ENCODE results near the gene KBTBD3. TPM values are rescaled to one million over a fixed set of nuclear protein-coding genes. Genes with fewer than 3 reads are reported as not detected.

KBTBD3 gene
- total and polyA plus RNA-seq, 4 donors, result 1.0 to 12.4 (median 2.4) TPM

DNA sequence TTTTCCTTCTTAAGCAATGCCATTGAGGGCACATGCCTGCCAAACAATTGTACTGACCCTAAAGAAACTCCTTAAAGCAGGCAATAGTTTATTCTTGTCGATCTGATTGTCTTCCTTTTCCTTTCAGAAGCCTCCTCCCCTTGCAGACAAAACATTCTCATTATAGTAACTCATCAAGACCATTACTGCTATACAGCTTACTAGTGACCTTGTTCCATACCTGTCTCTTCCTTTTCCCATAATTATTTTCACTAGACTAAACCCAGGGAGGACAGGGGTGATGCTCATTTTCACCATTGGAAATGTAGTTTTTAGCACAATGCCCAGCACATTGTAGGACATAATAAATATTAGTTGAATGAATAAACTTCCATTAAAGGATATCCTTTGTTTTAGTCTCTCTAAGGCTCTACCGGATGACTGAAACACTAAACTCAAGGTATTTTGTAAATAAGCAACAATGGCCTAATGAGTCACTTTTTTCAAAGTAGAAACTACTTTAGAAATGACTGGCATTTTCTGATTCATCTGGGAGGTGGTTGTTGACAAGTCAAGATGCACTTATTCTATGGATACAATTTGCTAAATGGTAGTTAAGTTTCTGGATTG is 45.8 kb downstream of the KBTBD3 start:
- Histone ChIP-seq H3K4me1 (ENCODE audit: control insufficient read depth in 4 of 4, insufficient read depth in 4 of 4, low read length in 3 of 4) (no peaks in the 10 kb centered on the region), H3K9ac (ENCODE audit: low read depth in 1 of 2, low read length in 2 of 2) (no peak overlapping the region), H3K9me3 (ENCODE audit: control insufficient read depth in 4 of 4, low read length in 3 of 4) (no peaks in the 10 kb centered on the region), H3K4me3 (ENCODE audit: low read depth in 1 of 3, low read length in 3 of 3) (no peak overlapping the region), H3K27ac (ENCODE audit: low read depth in 1 of 2, low read length in 2 of 2) (no peak overlapping the region), H3K27me3 (ENCODE audit: control insufficient read depth in 4 of 4, insufficient read depth in 4 of 4, low read length in 3 of 4) (no peaks in the 10 kb centered on the region), H3K36me3 (ENCODE audit: control insufficient read depth in 4 of 4, insufficient read depth in 3 of 4, low read depth in 1 of 4, low read length in 3 of 4) (no peaks in the 10 kb centered on the region)
- DNase-seq (ENCODE audit: low spot score), result no peak
- 63% methylated on average over 2 of the region's 2 CpGs for WGBS
- TF ChIP-seq, protein P1, sequence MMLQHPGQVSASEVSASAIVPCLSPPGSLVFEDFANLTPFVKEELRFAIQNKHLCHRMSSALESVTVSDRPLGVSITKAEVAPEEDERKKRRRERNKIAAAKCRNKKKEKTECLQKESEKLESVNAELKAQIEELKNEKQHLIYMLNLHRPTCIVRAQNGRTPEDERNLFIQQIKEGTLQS (IDR thresholded peaks at IDR 0.05), result no peak
- no peak for TF ChIP-seq TAF1 (conservative IDR thresholded peaks at IDR 0.05)
- TF ChIP-seq JUND (IDR thresholded peaks at IDR 0.05), result no peak
- TF ChIP-seq EGR1 (IDR thresholded peaks at IDR 0.05; ENCODE audit: low read depth in 2 of 2), result no peak
- TF ChIP-seq RAD21 (IDR thresholded peaks at IDR 0.05), result no peak
- no peak for TF ChIP-seq GABPA (IDR thresholded peaks at IDR 0.05 in 1 of 2, conservative IDR thresholded peaks at IDR 0.05 in 1 of 2)
- no peak for TF ChIP-seq FOXA2 (IDR thresholded peaks at IDR 0.05)
- no peak for TF ChIP-seq SP1 (IDR thresholded peaks at IDR 0.05)

DNA sequence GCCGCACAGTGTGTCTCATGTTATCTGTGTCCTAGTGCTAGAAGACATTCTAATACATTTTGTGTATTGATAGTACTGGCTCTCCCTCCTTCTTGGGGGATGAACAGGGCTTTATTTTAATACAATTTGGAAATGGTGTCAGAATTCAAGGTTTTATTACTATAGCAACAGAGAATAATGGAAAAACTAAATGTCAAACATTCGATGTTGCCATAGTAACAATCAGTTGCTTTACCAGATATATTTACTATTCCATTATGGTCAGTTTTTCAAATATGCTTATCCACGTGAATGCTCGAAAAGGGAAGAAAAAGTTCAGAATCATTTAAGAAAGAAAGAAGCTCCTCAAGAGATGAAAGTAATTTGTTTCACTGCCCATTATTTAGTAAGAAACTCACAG is 46.5 kb downstream of the KBTBD3 start:
- WGBS, result 71% methylated on average over 4 of the region's 4 CpGs
- Histone ChIP-seq H3K27ac (ENCODE audit: low read depth in 1 of 2, low read length in 2 of 2) (no peak overlapping the region), H3K4me1 (ENCODE audit: control insufficient read depth in 4 of 4, insufficient read depth in 4 of 4, low read length in 3 of 4) (no peaks in the 10 kb centered on the region), H3K9me3 (ENCODE audit: control insufficient read depth in 4 of 4, low read length in 3 of 4) (no peaks in the 10 kb centered on the region), H3K4me3 (ENCODE audit: low read depth in 1 of 3, low read length in 3 of 3) (no peak overlapping the region), H3K27me3 (ENCODE audit: control insufficient read depth in 4 of 4, insufficient read depth in 4 of 4, low read length in 3 of 4) (no peaks in the 10 kb centered on the region), H3K9ac (ENCODE audit: low read depth in 1 of 2, low read length in 2 of 2) (no peak overlapping the region), H3K36me3 (ENCODE audit: control insufficient read depth in 4 of 4, insufficient read depth in 3 of 4, low read depth in 1 of 4, low read length in 3 of 4) (no peaks in the 10 kb centered on the region)
- TF ChIP-seq SP1 (IDR thresholded peaks at IDR 0.05) (no peak), NR2F2 (IDR thresholded peaks at IDR 0.05) (no peak), YY1 (IDR thresholded peaks at IDR 0.05) (no peak), TAF1 (conservative IDR thresholded peaks at IDR 0.05) (no peak), FOXA2 (IDR thresholded peaks at IDR 0.05) (no peak), HNF4G (IDR thresholded peaks at IDR 0.05) (no peak), EGR1 (IDR thresholded peaks at IDR 0.05; ENCODE audit: low read depth in 2 of 2) (no peak), FOXA1 (IDR thresholded peaks at IDR 0.05) (no peak), HNF4A (conservative IDR thresholded peaks at IDR 0.05) (no peak), RAD21 (IDR thresholded peaks at IDR 0.05) (no peak)
- TF ChIP-seq, protein P2, sequence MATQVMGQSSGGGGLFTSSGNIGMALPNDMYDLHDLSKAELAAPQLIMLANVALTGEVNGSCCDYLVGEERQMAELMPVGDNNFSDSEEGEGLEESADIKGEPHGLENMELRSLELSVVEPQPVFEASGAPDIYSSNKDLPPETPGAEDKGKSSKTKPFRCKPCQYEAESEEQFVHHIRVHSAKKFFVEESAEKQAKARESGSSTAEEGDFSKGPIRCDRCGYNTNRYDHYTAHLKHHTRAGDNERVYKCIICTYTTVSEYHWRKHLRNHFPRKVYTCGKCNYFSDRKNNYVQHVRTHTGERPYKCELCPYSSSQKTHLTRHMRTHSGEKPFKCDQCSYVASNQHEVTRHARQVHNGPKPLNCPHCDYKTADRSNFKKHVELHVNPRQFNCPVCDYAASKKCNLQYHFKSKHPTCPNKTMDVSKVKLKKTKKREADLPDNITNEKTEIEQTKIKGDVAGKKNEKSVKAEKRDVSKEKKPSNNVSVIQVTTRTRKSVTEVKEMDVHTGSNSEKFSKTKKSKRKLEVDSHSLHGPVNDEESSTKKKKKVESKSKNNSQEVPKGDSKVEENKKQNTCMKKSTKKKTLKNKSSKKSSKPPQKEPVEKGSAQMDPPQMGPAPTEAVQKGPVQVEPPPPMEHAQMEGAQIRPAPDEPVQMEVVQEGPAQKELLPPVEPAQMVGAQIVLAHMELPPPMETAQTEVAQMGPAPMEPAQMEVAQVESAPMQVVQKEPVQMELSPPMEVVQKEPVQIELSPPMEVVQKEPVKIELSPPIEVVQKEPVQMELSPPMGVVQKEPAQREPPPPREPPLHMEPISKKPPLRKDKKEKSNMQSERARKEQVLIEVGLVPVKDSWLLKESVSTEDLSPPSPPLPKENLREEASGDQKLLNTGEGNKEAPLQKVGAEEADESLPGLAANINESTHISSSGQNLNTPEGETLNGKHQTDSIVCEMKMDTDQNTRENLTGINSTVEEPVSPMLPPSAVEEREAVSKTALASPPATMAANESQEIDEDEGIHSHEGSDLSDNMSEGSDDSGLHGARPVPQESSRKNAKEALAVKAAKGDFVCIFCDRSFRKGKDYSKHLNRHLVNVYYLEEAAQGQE (IDR thresholded peaks at IDR 0.05), result no peak
- TF ChIP-seq, protein P3, sequence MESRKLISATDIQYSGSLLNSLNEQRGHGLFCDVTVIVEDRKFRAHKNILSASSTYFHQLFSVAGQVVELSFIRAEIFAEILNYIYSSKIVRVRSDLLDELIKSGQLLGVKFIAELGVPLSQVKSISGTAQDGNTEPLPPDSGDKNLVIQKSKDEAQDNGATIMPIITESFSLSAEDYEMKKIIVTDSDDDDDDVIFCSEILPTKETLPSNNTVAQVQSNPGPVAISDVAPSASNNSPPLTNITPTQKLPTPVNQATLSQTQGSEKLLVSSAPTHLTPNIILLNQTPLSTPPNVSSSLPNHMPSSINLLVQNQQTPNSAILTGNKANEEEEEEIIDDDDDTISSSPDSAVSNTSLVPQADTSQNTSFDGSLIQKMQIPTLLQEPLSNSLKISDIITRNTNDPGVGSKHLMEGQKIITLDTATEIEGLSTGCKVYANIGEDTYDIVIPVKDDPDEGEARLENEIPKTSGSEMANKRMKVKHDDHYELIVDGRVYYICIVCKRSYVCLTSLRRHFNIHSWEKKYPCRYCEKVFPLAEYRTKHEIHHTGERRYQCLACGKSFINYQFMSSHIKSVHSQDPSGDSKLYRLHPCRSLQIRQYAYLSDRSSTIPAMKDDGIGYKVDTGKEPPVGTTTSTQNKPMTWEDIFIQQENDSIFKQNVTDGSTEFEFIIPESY (IDR thresholded peaks at IDR 0.05), result no peak
- TF ChIP-seq, protein P4, sequence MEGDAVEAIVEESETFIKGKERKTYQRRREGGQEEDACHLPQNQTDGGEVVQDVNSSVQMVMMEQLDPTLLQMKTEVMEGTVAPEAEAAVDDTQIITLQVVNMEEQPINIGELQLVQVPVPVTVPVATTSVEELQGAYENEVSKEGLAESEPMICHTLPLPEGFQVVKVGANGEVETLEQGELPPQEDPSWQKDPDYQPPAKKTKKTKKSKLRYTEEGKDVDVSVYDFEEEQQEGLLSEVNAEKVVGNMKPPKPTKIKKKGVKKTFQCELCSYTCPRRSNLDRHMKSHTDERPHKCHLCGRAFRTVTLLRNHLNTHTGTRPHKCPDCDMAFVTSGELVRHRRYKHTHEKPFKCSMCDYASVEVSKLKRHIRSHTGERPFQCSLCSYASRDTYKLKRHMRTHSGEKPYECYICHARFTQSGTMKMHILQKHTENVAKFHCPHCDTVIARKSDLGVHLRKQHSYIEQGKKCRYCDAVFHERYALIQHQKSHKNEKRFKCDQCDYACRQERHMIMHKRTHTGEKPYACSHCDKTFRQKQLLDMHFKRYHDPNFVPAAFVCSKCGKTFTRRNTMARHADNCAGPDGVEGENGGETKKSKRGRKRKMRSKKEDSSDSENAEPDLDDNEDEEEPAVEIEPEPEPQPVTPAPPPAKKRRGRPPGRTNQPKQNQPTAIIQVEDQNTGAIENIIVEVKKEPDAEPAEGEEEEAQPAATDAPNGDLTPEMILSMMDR (IDR thresholded peaks at IDR 0.05; ENCODE audit: low read depth, low read length, missing input control), result no peak
- TF ChIP-seq, protein P1 (IDR thresholded peaks at IDR 0.05), result no peak
- DNase-seq (ENCODE audit: low spot score), result no peak

Measured in liver (tissue), 9 donors.